ENCODE results near the gene BAIAP2L1. TPM values are rescaled to one million over a fixed set of nuclear protein-coding genes. Genes with fewer than 3 reads are reported as not detected.

BAIAP2L1 gene
- total and polyA plus RNA-seq, 9 of the 15 experiments (the other 6 are each of a cell fraction or from before 2014, with no cell fraction given), result 4.2 to 29.8 (median 15.5) TPM

DNA sequence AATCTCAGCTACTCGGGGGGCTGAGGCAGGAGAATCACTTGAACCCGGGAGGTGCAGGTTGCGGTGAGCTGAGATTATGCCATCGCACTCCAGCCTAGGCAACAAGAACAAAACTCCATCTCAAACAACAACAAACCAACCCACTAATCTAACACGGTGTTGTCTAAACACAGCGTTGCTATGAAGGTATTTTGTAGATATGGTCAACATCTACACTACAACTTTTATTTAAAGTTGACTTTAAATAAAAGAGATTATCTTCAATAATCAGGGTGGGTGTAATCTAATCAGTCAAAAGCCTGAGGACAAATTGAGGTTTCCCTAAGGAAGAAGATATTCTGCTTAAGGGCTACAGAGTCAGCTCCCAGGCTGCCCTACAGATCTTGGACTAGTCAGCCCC, 24.2 kb downstream of the BAIAP2L1 start:
- Histone ChIP-seq H3K27me3 (ENCODE audit: control insufficient read depth in 2 of 2, insufficient read depth in 2 of 2, low read length in 2 of 2) (peaks cover 0 to 4% of the 10 kb centered on the region in 2 experiments; a peak in 2 of 5 replicates), H3K4me1 (replicated peaks in 1 of 2; ENCODE audit: control insufficient read depth in 2 of 2, insufficient read depth in 2 of 2, low read length in 2 of 2) (no peaks in the 10 kb centered on the region), H3K9me3 (replicated peaks; ENCODE audit: control insufficient read depth, insufficient read depth, low read depth, low read length) (no peaks in the 10 kb centered on the region), H3K9me1 (ENCODE audit: control insufficient read depth, insufficient read depth, low read length) (peaks cover 5% of the 10 kb centered on the region), H3K4me3 (no peak overlapping the region), H3K27ac (ENCODE audit: extremely low read depth, low read depth, low read length) (no peak overlapping the region), H3K36me3 (ENCODE audit: control insufficient read depth, insufficient read depth, low read length) (no peaks in the 10 kb centered on the region), H4K20me1 (replicated peaks; ENCODE audit: control insufficient read depth, insufficient read depth, low read length) (no peaks in the 10 kb centered on the region), H3K9ac (ENCODE audit: insufficient read depth in 1 of 2, low read depth in 2 of 2, low read length in 2 of 2) (no peak overlapping the region), H2AFZ (ENCODE audit: low read depth, low read length) (no peak overlapping the region), H3K79me2 (ENCODE audit: control insufficient read depth, insufficient read depth, low read length) (peaks cover 5% of the 10 kb centered on the region; the same call in 1 of the 3 replicates), H3K4me2 (ENCODE audit: insufficient read depth, low read length) (no peak overlapping the region)
- TF ChIP-seq FOXJ2 (tag; IDR thresholded peaks at IDR 0.05), result peak; percentile 55; the same call in 1 of the 2 replicates
- TF ChIP-seq SMARCC2 (IDR thresholded peaks at IDR 0.05; ENCODE audit: low read depth), result no peak
- CTCF ChIA-PET (ENCODE audit: low intra/inter-chr PET ratio), result no interaction called here
- FAIRE-seq (no peak), ATAC-seq (no peak), DNase-seq (ENCODE audit: extremely low read depth in 1 of 4, low spot score in 3 of 4) (no peak)
- BruUV-seq (replicated peaks), result no TSS peak
- POLR2A ChIA-PET, result interaction anchor here (1.0 kb wide), 1 partner anchor 69 kb away, joined by 3 read pairs; no protein-coding TSS in a partner anchor
- WGBS (ENCODE audit: insufficient coverage, low coverage, missing lambda C conversion rate), result 34% methylated on average over 6 of the region's 6 CpGs
- in situ Hi-C loops (cut with MboI), result no loop called here
- intact Hi-C loops (cut with micrococcal nuclease), result no loop called here

DNA sequence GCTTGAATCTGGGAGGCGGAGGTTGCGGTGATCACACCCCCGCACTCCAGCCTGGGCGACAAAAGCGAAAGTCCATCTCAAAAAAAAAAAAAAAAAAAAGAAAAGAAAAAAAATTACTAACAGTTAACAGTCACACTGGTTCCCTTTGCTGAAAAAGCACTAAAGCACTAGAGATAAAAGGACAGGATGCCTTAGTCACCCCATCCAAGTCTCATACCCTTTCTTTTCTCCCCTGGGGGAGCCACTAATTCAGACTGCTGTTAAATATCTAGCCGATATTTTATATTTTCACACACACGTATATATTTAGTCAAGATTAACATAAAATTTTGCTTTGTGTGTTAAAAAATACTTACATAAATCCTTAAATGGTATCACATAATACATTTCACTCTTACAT, 25.2 kb downstream of the BAIAP2L1 start:
- no peak for FAIRE-seq
- CTCF ChIA-PET (ENCODE audit: low intra/inter-chr PET ratio), result no interaction called here
- WGBS (ENCODE audit: insufficient coverage, low coverage, missing lambda C conversion rate), result 36% methylated on average over 2 of the region's 7 CpGs
- TF ChIP-seq MYNN (IDR thresholded peaks at IDR 0.05) (no peak), MYNN (CRISPR knock-in tag; IDR thresholded peaks at IDR 0.05) (no peak), ZNF197 (CRISPR knock-in tag; IDR thresholded peaks at IDR 0.05; ENCODE audit: low read depth) (no peak), CHCHD3 (CRISPR knock-in tag; IDR thresholded peaks at IDR 0.05) (no peak), ARNT (IDR thresholded peaks at IDR 0.05) (no peak), DPF2 (IDR thresholded peaks at IDR 0.05) (peak; percentile 20; the same call in 1 of the 2 replicates), EGR1 (conservative IDR thresholded peaks at IDR 0.05) (peak; percentile 29; the same call in 1 of the 2 replicates), EZH2 (IDR thresholded peaks at IDR 0.05; ENCODE audit: borderline replicate concordance, low read depth, low read length) (no peak), ZNF384 (IDR thresholded peaks at IDR 0.05; ENCODE audit: low read depth, low read length) (peak; percentile 38; the same call in 1 of the 2 replicates)
- TF ChIP-seq, protein P1, sequence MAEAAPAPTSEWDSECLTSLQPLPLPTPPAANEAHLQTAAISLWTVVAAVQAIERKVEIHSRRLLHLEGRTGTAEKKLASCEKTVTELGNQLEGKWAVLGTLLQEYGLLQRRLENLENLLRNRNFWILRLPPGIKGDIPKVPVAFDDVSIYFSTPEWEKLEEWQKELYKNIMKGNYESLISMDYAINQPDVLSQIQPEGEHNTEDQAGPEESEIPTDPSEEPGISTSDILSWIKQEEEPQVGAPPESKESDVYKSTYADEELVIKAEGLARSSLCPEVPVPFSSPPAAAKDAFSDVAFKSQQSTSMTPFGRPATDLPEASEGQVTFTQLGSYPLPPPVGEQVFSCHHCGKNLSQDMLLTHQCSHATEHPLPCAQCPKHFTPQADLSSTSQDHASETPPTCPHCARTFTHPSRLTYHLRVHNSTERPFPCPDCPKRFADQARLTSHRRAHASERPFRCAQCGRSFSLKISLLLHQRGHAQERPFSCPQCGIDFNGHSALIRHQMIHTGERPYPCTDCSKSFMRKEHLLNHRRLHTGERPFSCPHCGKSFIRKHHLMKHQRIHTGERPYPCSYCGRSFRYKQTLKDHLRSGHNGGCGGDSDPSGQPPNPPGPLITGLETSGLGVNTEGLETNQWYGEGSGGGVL (CRISPR knock-in tag; IDR thresholded peaks at IDR 0.05), result no peak
- TF ChIP-seq, protein P2, sequence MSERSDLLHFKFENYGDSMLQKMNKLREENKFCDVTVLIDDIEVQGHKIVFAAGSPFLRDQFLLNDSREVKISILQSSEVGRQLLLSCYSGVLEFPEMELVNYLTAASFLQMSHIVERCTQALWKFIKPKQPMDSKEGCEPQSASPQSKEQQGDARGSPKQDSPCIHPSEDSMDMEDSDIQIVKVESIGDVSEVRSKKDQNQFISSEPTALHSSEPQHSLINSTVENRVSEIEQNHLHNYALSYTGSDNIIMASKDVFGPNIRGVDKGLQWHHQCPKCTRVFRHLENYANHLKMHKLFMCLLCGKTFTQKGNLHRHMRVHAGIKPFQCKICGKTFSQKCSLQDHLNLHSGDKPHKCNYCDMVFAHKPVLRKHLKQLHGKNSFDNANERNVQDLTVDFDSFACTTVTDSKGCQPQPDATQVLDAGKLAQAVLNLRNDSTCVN (CRISPR knock-in tag; IDR thresholded peaks at IDR 0.05), result no peak

More for the DNA sequence above, 25.2 kb downstream of the BAIAP2L1 start:
- H3K27ac ChIP-seq (ENCODE audit: extremely low read depth, low read depth, low read length), result no peak overlapping the region
- no peak overlapping the region for H3K9ac ChIP-seq (ENCODE audit: insufficient read depth in 1 of 2, low read depth in 2 of 2, low read length in 2 of 2)
- in situ Hi-C loops (cut with MboI) (no loop called here), intact Hi-C loops (cut with micrococcal nuclease) (no loop called here)
- no peaks in the 10 kb centered on the region for H4K20me1 ChIP-seq (replicated peaks; ENCODE audit: control insufficient read depth, insufficient read depth, low read length)
- H3K4me3 ChIP-seq, result no peak overlapping the region
- DNase-seq (ENCODE audit: extremely low read depth in 1 of 4, low spot score in 3 of 4) (peak in 1 of 4 experiments; percentile 30), ATAC-seq (peak; percentile 22; the same call in 2 of the 3 replicates)
- H3K9me3 ChIP-seq (replicated peaks; ENCODE audit: control insufficient read depth, insufficient read depth, low read depth, low read length), result no peaks in the 10 kb centered on the region
- POLR2A ChIA-PET, result no interaction called here
- H2AFZ ChIP-seq (ENCODE audit: low read depth, low read length), result no peak overlapping the region
- H3K4me1 ChIP-seq (replicated peaks in 1 of 2; ENCODE audit: control insufficient read depth in 2 of 2, insufficient read depth in 2 of 2, low read length in 2 of 2), result no peaks in the 10 kb centered on the region
- no peaks in the 10 kb centered on the region for H3K9me1 ChIP-seq (ENCODE audit: control insufficient read depth, insufficient read depth, low read length)
- no peaks in the 10 kb centered on the region for H3K36me3 ChIP-seq (ENCODE audit: control insufficient read depth, insufficient read depth, low read length)
- no TSS peak for BruUV-seq (replicated peaks)
- peaks cover 0 to 4% of the 10 kb centered on the region in 2 experiments; a peak in 2 of 5 replicates for H3K27me3 ChIP-seq (ENCODE audit: control insufficient read depth in 2 of 2, insufficient read depth in 2 of 2, low read length in 2 of 2)
- H3K4me2 ChIP-seq (ENCODE audit: insufficient read depth, low read length), result no peak overlapping the region
- H3K79me2 ChIP-seq (ENCODE audit: control insufficient read depth, insufficient read depth, low read length), result peaks cover 2% of the 10 kb centered on the region; the same call in 1 of the 3 replicates
